SK-N-MC (cell line): Measurements from ENCODE around the gene SRM.

Experiments used
- FOXP2 ChIP-seq: optimal IDR thresholded peaks from 2 replicates; pipeline ENCODE3; 2011; ENCODE audit warnings: mild to moderate bottlenecking, moderate library complexity; ENCODE audit not compliant: insufficient read depth; ENCODE audit errors: extremely low read length, control extremely low read depth
- POLR2AphosphoS5 ChIP-seq: IDR thresholded peaks from 2 replicates; pipeline ENCODE4 v1.6.1; 2012; ENCODE audit warnings: mild to moderate bottlenecking, low read depth, low read length, borderline replicate concordance

GRCh38 chr1:11064942-11065341, 5.1 kb upstream of the SRM start:
- no peak for TF ChIP-seq POLR2AphosphoS5
- TF ChIP-seq FOXP2, result no peak
